ENCODE measurements around the gene TBL1XR1.

The TBL1XR1 gene

DNA sequence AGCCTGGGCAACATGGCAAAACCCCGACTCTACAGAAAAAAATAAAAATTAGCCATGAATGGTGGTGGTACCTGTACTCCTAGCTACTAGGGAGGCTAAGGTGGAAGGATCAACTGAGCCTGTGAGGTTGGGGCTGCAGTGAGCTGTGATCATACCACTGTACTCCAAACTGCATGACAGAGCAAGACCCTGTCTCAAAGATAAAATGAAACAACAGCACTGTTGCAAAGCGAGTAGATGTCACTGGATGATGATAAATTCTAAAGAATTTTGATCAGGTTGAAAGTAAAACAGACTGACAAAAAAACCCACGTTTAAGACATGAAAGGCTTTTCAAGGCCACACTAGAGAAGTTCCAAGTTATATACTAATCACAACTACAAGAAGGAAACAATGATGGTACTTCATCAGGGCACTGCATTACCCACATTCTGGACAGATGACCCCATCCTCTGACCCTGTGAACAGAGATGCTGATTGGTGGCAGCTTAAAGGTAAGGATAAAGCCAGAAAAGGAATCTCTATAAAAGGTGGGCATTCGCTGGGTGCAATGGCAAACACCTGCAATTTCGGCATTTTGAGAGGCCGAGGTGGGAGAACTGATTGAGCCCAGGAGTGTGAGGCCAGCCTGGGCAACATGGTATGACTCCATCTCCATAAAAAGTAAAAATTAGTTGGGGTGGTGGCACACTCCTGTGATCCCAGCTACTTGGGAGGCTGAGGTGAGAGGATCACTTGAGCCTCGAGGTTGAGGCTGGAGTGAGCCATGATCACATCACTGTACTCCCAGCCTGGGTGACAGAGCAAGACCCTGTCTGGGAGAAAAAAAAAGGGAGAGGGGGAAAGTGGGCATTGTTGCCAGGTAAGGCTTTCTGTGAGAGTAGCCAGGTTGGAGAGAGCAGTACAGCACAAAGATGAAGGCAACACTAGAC lies 59.2 kb downstream of the TBL1XR1 start:
- DNase-seq = no peak

DNA sequence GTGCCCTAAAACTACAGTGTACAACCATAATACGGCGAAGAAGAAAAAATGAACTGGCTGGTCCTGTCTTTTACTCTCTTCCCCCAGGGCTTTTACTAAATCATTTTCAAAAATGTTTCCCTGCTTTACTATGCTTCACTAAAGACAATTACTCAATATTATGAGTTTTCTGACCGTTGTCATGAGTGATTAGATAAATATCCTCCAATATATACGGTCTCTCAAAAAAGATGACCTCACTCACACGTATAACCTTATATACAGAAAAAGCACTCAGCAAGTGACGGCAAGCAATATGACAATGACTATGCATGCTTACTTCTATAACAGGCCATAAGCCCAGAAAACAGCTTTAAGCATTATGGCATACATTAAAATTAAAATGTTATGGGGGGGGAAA lies 60.5 kb downstream of the TBL1XR1 start:
- no peak for DNase-seq

DNA sequence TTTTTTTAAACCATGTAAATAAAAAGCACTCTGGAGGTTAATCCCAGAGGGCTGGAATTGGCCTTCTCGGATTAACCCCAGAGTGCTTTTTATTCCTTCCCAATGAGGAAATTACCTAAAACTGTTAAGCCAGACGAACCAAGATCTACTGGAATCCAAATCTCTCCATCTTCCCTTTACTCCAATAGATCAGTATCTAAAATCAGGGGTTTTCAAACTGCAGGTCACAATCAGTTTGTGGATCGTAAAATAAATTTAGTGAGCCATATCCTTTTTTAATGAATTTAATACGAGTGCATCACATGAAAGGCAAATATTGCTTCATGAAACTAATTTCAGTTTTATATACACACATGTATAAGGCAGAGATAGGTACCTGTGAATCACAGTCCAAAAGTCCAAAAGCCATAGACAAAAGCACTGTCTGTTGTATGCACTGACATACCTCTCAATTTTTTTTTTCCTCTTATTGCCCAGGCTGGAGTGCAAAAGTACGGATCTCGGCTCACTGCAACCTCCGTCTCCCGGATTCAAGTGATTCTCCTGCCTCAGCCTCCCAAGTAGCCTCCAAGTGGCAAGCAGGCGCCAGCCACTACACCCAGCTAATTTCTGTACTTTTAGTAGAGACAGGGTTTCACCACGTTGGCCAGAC lies 61.3 kb downstream of the TBL1XR1 start:
- no peak for DNase-seq

DNA sequence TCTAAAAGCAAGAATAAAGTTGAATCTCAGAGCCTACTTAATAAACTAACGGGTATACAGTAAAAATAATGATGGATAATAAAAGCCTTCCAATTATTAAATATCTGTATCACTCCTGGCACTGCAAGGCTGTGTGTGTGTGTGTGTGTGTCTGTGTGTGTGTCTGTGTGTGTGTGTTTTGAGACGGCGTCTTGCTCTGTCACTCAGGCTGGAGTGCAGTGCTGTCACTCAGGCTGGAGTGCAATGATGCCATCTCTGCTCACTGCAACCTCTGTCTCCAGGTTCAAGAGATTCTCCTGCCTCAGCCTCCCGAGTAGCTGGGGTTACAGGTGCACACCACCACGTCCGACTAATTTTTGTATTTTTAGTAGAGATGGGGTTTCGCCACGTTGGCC lies 62.5 kb downstream of the TBL1XR1 start:
- DNase-seq = no peak

DNA sequence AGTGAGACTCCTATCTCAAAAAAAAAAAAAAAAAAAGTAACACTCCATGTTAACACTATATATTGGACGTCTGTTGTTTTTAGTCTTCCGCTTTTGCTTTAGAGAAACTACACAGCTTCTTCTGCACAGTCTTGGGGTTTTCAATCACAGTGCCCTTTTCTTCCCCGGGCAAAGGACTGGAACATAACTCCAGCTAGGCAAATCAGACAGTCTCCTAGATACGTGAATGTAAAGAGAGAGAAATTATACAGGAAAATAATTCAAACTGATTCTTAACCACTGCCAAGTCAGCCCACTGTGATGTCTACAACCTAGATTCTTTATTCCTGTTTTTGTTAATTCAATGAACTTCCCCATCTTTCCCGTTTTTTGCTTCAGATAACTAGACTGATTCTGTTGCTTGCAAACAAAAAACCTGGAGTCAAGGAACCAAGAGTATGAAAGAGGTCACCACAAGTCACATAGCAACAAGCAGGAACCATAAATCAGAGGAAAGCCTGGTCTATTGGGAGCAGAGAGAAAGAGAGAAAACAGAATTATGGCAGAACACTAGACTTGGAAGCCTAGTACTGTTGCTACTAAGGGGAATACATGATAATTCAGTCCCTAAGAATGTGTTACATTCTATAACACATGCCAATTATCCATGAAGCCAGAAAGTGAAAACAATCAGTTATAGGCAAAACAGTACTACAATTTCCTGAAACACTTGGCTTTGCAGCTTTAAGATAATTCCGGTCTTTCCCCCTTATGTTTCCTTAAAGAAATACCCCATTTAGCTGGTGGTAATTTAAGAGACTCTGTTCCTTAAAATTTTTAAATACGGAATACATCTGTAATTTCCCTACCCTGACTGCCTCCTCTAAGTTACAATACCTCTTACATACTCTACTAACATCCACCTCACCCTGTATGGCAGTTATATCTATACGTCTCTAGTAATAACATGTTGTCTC lies 63.1 kb downstream of the TBL1XR1 start:
- DNase-seq = no peak

DNA sequence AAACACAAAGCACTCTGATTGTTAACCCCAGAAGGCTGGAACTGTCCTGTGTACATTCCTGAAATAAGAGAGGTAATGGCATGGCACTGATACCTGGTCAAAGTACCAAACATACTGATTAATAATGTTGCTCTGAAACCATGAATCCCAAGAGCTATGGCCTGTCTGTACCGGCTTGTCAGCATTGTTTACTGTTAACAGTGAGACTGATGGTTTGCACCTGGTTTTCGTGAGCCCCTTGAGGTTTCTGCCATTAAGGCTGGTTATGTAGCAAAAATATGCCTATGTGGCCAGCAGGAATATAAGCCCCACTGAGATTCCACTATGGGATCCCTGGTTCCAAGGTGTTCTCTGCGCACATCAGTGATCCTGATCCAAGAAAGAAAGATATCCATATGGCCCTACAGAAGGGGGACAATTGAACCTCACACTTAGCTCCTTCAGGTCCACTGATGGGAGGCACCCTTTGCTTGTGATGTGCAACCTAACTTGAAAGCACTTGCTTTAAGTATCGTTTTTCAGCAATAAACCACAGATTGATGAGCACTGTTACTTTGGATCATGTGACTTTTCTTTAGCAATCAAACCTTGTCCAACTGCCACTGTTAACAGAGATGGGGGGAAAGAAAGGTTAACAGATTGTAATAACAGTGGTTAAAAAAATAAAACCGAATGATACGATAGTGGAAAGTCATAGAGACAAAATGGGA lies 65.2 kb downstream of the TBL1XR1 start:
- no peak for DNase-seq

DNA sequence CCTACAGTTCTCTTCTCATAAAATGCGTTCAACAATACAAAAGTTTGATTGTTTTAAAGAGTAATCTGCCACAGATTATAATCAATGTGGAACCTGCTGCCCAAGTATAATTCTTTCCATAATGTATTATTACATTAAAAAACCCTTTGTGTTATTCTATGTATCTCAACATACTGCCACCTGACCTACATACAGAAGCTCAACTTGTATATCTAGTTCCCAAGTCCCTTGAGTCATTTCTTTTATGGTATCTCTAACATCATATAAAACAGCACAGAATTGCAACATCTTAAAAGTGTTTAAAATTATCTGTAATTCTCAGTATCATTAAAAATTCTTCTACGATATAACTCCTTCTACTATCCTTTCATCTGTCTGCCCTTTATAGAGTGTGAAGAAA lies 70.3 kb downstream of the TBL1XR1 start:
- no peak for DNase-seq

DNA sequence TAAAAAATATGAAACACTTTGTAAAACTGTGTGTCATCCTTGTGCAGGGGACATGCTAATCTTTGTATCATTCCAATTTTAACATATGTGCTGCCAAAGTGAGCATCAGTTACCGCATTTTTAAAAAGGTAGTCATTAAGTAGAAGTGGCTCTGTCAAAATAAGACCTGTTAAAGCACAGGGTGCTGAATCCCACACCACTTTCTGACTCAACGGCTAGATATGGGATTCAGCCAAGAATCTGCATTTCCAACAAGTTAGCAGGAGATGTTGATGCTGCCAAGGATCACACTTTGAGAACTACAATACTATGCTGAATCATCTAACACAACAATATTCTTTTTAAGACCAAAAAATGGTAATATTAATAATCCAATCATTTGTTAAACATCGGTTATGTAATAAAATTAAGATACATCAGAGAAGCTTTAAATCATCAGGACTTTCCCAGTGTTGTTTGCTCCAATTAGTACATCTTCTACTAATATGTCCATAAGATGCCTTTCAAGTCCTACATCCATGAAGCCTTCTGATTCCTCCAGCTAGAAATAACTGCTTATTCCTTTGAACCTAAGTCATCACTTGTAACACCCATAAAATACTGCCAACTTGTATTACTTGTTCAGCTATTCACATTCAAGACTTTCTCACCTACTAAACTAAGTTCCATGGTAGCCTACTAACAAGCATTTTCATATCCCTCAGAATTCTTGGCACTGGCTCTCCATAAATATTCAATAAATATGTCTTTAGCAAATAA lies 71.1 kb downstream of the TBL1XR1 start:
- DNase-seq = no peak

DNA sequence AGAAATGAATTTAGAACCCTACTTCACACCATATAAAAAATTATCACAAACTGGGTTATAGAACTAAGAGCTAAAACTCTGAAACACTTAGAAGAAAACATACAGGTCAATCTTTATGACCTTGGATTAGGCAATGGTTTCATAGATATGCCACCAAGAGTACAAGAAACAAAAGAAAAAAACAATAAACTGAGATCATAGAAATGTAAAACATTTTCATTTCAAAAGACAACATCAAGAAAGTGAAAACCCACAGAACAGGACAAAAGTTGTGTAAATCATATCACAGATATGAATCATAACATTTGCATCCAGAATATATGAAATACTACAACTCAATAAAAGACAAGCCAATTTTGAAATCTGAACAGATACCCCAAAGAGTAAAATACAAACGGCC lies 72.4 kb downstream of the TBL1XR1 start:
- DNase-seq = no peak

DNA sequence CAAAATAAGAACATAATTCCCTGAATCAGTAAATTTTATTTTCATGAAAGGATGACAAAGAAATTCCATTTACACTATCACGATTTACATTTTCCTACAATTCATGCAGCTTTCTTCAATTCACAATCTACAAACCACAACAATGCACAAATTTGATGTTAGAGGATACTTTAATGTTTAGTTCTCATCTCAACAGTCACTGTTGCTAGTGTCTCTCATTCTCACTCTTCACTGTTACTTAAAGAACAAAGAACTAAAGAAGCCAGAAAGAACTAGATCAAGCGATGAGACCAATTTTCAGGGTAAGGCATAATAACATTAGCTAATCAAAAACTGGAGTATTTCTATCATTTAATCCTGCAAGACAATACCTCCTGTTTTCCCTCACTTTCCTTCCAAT lies 73.5 kb downstream of the TBL1XR1 start:
- no peak for DNase-seq

DNA sequence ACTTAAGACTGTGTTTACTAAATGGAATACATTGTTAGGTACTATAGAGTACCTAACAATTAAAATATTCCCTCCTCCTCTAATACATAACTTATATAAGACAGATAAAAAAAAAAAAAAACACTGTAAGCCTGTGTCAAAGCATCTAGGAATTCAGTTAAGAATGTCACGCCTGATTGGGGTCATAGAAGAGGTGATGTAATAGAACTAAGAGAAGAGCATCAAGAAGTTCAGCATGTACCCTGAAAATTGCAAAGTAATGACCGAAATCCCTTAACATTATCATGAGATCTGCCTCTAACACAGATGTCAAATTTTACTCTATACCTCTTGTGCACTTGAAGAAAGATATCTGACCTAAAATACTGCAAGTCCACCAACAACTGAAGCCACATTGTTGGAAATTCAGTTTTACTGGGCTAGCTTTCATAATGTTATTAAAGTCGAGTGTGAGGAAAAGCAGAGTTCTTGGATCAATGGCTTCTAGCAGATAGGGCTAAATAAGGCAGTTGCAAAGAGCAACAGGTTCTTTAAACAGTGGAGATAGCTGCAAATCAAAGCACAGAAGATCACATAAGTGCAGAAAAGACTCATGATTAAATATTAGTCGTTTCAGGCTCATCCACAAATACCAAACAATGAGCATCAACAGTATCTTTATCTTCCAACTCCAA lies 75.0 kb downstream of the TBL1XR1 start:
- DNase-seq = no peak

DNA sequence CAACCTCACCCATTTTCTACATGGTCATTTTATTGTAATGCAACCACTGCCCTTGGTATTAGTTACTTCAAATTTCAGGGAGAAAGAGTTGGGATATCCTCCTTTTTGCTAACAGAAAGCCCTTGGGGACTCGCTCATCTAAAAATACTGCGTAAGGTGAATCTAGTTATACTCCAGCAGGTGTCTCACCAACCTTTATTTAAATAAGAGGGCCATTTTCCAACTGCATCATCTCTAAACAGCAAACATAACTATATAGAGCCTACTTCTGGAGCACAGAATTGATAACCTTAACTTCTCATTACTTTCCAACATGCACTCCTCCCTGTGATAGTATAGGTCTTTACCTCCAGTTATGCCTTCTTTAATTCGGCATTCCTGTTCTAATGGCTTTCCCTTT lies 77.5 kb downstream of the TBL1XR1 start:
- DNase-seq = no peak

DNA sequence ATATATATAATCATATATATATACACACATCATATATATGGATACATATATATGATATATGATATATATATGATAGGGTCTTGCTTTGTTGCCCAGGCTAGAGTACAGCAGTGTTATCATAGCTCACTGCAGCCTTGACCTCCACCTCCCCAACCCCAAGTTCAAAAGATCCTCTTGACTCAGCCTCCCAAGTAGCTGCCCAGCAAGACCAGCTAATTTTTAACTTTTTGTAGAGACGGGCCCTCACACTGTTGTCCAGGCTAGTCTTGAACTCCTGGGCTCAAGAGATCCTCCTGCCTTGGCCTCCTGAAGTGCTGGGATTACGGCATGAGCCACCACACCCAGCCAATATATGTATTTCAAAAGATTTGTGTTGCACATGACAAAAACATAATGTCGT lies 83.0 kb downstream of the TBL1XR1 start:
- no peak for DNase-seq

DNA sequence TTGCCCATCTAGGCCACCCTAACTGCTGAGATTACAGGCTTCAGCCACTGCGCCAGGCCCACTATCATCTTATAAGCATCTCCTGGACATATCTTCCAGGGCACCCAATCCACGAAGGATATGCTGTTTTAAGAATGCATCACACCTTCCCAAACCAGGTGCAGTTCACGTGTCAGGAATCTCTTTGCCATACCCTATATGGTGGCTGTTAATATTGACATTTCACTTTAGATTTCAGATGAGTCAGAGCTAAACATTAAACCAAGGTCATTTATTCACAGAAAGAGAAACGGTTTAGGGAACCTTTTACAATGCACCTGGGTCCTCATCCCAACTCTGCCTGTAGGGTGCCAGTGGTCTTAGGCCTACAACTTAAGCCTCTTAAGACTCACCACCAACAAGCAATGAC lies 85.7 kb downstream of the TBL1XR1 start:
- no peak for DNase-seq

DNA sequence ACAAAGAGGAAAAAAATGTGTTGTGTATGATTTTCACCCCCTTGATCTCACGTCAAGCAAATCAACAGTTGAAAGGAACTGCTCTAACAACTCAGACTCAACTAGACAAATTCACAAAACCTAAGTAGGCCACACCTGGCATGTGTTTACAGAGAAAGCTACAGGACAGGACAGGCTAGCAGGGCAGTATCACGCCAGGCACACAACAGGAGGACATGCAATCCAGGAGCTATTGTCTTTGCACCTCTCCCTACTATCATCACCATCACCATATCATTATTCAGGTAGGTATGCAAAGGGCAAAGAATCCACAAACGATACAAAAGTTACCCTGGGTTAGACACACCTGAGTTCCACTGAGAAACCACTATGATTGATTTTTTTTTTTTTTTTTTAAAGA lies 86.4 kb downstream of the TBL1XR1 start:
- no peak for DNase-seq

DNA sequence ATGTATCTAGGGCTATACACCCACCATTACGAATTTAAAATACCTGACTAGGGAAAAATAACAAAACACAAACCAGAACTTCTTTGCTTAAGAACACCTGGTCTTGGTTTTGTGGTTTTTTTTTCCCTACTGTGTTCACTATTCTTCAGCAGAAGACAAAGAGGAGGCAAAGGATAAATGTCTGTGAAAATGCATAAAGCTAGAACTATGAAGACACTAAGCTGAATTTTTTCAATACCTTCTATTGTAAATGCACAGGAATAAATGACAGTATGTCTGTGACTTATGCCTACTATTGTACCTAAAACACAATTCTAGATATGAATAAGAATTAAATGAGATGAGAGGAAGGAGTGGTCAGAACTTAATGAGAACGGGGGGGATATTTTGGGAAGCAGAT lies 86.9 kb downstream of the TBL1XR1 start:
- DNase-seq = no peak

DNA sequence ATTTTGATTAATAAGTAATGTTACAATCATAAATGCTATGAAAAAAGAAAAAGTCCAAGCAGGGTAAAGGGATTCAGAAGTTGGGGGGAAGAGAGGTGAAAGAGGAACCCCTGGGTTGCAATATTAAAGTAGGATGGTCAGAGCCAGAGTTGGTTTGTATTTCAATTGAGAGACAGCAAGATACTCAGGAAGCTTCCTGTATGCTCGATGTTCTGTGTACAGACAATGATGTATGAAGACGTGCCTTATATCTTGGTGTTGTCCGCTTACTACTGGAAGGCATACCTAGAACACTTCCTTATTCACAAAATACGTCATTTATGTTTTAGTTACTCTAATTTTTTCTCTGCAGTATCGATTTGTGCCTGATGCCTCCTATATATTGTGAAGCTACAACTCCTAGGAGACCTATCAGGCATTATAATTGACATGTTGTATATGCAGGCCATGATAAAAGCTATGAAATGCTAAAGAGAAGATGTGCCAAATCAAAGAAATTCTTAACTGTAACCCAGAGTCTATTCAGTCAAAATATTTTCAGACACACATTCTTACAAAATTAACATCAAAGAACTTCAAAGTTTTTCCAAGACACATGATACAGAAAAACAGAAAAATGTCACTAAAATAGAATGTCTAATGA lies 87.5 kb downstream of the TBL1XR1 start:
- no peak for DNase-seq

DNA sequence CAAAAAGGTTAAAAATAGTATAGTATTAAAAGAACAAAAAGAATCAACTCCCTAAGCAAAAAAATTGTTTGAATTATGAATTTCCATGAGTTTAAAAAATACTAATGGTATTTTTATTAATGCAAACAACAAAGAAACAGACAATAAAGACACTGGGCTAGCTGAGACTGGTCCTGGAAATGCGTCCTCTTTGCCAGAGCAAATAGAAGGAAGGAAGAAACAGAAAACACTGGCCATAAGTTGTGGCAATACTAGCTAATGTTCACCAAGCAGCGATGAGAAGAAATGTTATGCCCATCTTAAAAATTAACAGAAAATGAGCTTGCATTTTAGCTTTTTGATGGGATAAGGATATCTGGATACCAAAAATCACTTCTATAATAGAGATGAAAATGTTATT lies 88.6 kb downstream of the TBL1XR1 start:
- no peak for DNase-seq

DNA sequence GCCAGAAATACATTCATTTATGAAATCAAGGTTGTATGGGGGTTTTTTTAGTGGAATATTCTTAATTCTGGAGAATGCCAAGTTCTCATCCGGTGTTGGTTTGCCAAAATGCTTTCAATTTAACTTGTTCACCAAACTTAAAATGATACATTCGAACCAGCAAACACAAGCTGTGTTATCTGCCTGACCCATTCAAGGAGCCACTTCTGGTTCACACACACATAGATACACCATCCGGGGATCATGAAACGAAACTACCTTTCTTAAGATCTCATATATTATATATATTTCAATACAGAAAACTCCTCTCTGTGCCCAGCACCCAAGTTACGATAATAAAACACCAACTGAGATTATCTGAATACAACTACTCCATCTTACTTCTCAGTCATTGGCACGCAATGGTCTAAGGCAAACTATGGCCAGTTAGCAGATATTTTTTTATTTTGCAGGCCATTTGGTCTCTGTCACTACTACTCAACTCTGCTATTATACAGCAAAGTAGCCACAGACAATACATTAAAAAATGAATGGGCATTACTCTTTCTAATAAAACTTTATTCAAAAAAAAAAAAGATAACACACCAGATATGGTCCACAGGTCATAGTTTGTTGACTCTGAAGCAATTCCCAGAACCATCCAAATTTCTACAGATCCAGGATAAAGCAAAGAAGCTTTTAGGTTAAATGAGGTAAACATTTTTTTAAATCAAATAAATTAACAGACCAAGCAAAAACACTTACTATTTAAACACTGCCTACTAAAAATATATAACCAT lies 89.6 kb downstream of the TBL1XR1 start:
- no peak for DNase-seq

DNA sequence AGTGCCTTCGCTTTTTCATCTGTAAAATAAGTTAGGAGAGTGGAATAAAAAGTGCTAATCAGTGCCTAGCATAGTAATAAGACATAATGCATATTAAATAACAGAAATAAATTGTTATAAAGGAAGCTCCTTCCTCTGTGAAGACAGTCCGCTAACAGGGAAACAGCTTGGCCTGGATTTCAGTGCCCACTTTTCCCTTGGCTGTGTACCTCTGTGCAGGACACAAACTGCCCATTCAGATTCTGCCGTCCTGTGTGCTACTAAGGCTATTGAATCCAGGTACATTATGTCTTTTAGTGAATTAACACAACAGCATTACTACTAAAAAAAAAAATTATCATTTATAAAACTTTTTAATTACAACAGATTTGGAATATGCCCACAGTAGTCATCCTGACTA lies 90.7 kb downstream of the TBL1XR1 start:
- DNase-seq = no peak

Data from NCI-H1417 treated with DMSO at 0.1 percent for 48 hours (cell line).